IPS-20b (cell line): ENCODE results near the gene MGAT5B.
"Not testable (repeated sequence)": the region's sequence is repeated elsewhere in the genome, so short reads cannot be mapped to it uniquely, and the experiment has no call there.

ENCODE experiments used
- H3K27ac ChIP-seq: one replicate; pipeline ENCODE4 v1.5.1; 2013; ENCODE audit warnings: low read length
- H3K27me3 ChIP-seq: 2 replicates; pipeline ENCODE4 v1.6.1; 2013; ENCODE audit warnings: mild to moderate bottlenecking, low read length, inconsistent platforms; ENCODE audit not compliant: insufficient read depth
- H3K36me3 ChIP-seq: 2 replicates; pipeline ENCODE4 v1.6.1; 2013; ENCODE audit warnings: low read depth, mild to moderate bottlenecking, inconsistent platforms, low read length, moderate library complexity; ENCODE audit not compliant: insufficient read depth
- H3K4me1 ChIP-seq: 2 replicates; pipeline ENCODE4 v1.6.1; 2013; ENCODE audit warnings: mild to moderate bottlenecking, control low read depth, inconsistent platforms, low read length, moderate library complexity; ENCODE audit not compliant: insufficient read depth
- H3K4me3 ChIP-seq: 2 replicates; pipeline ENCODE4 v1.5.1; 2013; ENCODE audit warnings: mild to moderate bottlenecking, low read length, inconsistent platforms
- H3K9ac ChIP-seq: 2 replicates; pipeline ENCODE4 v1.6.1; 2013; ENCODE audit warnings: low read depth, mild to moderate bottlenecking, inconsistent platforms, low read length, moderate library complexity
- H3K9me3 ChIP-seq: 2 replicates; pipeline ENCODE4 v1.6.1; 2013; ENCODE audit warnings: mild to moderate bottlenecking, low read depth, low read length, inconsistent platforms; ENCODE audit not compliant: insufficient read depth

The MGAT5B gene

DNA sequence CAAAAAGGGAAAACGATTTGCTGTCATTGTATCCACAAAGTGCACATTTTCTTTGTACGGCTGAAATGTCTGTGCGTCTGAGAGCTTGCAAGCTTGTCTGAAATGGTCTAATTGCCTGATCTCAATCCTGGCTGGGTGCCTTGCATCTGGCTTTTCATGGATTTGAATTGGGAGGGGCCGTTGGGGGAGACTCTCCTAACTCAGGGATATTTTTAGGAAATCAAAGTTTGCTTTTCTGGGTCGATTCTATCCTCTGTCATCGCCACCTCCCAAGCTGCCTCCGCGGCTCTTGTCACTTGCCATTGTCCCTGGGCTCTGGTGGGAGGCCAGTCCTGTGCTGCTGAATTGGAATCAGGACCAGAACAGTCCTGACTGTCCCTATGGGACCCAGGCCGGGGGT is 33.3 kb upstream of the MGAT5B start:
- Histone ChIP-seq H3K36me3 (no peaks in the 10 kb centered on the region), H3K4me1 (peaks cover 4% of the 10 kb centered on the region; the same call in 1 of the 2 replicates), H3K27me3 (peaks cover 1% of the 10 kb centered on the region), H3K9me3 (no peaks in the 10 kb centered on the region), H3K27ac (no peak overlapping the region), H3K9ac (no peak overlapping the region), H3K4me3 (no peak overlapping the region)

- Histone ChIP-seq H3K27me3 (peaks cover 20% of the 10 kb centered on the region), H3K9ac (peak overlapping the region; percentile 42; the same call in 1 of the 2 replicates), H3K4me1 (peaks cover 17% of the 10 kb centered on the region; the same call in 1 of the 2 replicates), H3K4me3 (peak overlapping the region; percentile 67; the same call in 1 of the 2 replicates), H3K9me3 (no peaks in the 10 kb centered on the region), H3K36me3 (no peaks in the 10 kb centered on the region), H3K27ac (no peak overlapping the region)
Measured at GRCh38 chr17:76840443-76840767, 27.8 kb upstream of the MGAT5B start.

- H3K4me3 ChIP-seq: peak overlapping the region; percentile 67
- no peak overlapping the region for H3K27ac ChIP-seq
- peak overlapping the region; percentile 42; the same call in 1 of the 2 replicates for H3K9ac ChIP-seq
- H3K27me3 ChIP-seq: peaks cover 20% of the 10 kb centered on the region
- no peaks in the 10 kb centered on the region for H3K9me3 ChIP-seq
- H3K36me3 ChIP-seq: no peaks in the 10 kb centered on the region
- peaks cover 17% of the 10 kb centered on the region; the same call in 1 of the 2 replicates for H3K4me1 ChIP-seq
Measured at GRCh38 chr17:76840884-76841775, 27.1 kb upstream of the MGAT5B start.

DNA sequence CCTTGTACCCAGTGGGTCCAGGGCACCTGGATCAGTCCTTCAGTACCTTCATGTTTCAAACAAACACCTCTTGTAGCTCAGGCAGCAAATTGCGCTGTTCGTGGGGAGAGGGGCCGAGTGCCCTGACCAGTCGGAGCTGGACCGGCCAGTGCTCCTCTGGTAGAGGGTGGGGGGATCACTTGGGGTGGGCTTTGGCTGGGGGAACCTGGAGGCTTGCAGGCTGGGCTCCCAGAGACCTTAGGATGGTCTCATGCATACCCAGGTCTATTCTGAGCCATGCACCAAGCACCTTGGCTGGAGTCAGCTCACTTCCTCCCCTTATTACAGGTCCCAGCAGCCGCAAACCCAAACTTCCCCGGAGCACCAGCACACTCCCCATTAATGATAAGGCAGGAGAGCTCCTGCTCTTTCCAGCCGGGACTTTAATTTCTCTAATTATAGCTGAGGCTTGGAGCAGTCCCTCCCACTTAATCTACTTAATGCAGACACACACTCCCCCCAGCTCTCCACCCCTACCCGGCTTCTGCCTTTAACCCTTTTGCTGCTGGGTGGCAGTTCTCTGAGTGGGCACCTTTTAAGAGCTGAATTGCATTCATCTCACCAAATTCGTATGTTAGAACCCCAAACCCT is 26.3 kb upstream of the MGAT5B start:
- no peak overlapping the region for H3K27ac ChIP-seq
- peaks cover 20% of the 10 kb centered on the region for H3K27me3 ChIP-seq
- peaks cover 17% of the 10 kb centered on the region; the same call in 1 of the 2 replicates for H3K4me1 ChIP-seq
- peak overlapping the region; percentile 67 for H3K4me3 ChIP-seq
- H3K9me3 ChIP-seq: no peaks in the 10 kb centered on the region
- peak overlapping the region; percentile 37; the same call in 1 of the 2 replicates for H3K9ac ChIP-seq
- H3K36me3 ChIP-seq: no peaks in the 10 kb centered on the region

GRCh38 chr17:76843068-76843467 is 25.1 kb upstream of the MGAT5B start:
- not testable (repeated sequence) for H3K9ac ChIP-seq, H3K36me3 ChIP-seq, H3K27ac ChIP-seq, H3K4me3 ChIP-seq, H3K9me3 ChIP-seq
- Histone ChIP-seq H3K27me3 (peaks cover 20% of the 10 kb centered on the region), H3K4me1 (peaks cover 17% of the 10 kb centered on the region; the same call in 1 of the 2 replicates)

GRCh38 chr17:76843703-76844484 is 24.3 kb upstream of the MGAT5B start:
- H3K9me3 ChIP-seq: no peaks in the 10 kb centered on the region
- no peak overlapping the region for H3K27ac ChIP-seq
- H3K4me1 ChIP-seq: peaks cover 17% of the 10 kb centered on the region; the same call in 1 of the 2 replicates
- H3K27me3 ChIP-seq: peaks cover 20% of the 10 kb centered on the region
- H3K36me3 ChIP-seq: no peaks in the 10 kb centered on the region
- no peak overlapping the region for H3K9ac ChIP-seq
- no peak overlapping the region for H3K4me3 ChIP-seq

DNA sequence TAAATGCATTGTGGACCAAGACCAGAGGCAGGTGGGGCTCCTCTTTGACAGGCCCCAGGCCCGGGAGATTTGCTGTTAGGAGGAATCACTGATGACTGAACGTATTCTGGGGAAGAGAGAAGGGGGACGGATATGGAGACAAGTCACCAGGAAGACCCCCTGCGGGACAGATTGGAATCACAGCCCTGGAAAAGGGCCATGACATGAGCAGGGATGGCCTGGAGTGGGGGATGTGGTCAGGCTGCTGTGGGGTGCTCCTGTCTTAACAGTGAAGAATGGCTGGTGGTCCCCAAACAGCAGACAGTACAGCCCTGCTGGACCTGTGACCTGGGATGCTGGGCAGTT is 23.7 kb upstream of the MGAT5B start:
- H3K4me3 ChIP-seq: no peak overlapping the region
- peaks cover 20% of the 10 kb centered on the region for H3K27me3 ChIP-seq
- no peaks in the 10 kb centered on the region for H3K9me3 ChIP-seq
- H3K9ac ChIP-seq: no peak overlapping the region
- peaks cover 15% of the 10 kb centered on the region; the same call in 1 of the 2 replicates for H3K4me1 ChIP-seq
- no peak overlapping the region for H3K27ac ChIP-seq
- no peaks in the 10 kb centered on the region for H3K36me3 ChIP-seq

DNA sequence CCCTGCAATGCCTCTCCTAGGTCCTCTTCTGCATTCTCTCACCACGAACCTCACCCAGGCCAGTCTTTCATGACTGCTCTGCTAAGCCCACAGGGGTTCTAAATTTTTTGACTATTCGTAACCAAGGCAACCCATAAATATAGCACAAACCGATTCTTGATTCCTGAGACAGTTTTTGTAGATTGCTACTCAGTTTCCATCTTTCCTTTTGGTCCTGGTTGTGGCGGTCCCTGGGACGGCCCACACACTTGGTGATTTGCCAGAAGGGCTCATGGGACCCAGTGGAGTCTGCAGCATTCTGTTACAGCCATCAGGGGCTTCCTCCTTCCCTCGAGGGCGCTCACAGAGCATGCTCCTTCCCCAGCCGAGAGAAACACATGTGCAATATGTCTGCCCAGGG is 23.4 kb upstream of the MGAT5B start:
- no peaks in the 10 kb centered on the region for H3K36me3 ChIP-seq
- no peak overlapping the region for H3K27ac ChIP-seq

DNA sequence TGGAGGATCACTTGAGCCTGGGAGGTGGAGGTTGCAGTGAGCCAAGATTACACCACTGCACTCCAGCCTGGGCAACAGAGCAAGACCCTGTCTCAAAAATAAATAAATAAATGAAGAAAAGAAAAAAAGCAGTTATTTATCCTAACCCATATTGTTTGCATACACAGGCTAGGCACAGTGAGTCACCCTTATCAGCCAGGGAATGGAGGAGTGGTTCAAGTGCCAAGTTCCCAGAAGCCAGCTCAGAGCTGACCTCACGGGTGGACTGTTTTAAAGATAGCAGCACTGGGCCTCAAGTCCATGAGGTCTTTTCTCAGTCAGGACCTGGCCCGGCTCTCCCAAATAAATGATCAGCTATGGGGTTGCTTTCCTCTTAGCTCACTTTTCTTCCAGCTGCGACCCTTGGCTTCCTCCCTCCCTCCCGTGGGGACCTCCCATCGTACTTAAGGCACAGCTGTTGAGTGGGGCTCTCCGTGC is 22.6 kb upstream of the MGAT5B start:
- no peak overlapping the region for H3K4me3 ChIP-seq
- H3K4me1 ChIP-seq: peaks cover 7% of the 10 kb centered on the region; the same call in 1 of the 2 replicates
- no peak overlapping the region for H3K27ac ChIP-seq
- peaks cover 12% of the 10 kb centered on the region for H3K27me3 ChIP-seq
- H3K9me3 ChIP-seq: no peaks in the 10 kb centered on the region
- H3K9ac ChIP-seq: no peak overlapping the region
- H3K36me3 ChIP-seq: no peaks in the 10 kb centered on the region

More for the DNA sequence above, 23.4 kb upstream of the MGAT5B start:
- H3K9me3 ChIP-seq: no peaks in the 10 kb centered on the region
- no peak overlapping the region for H3K4me3 ChIP-seq
- peaks cover 19% of the 10 kb centered on the region for H3K27me3 ChIP-seq
- H3K9ac ChIP-seq: no peak overlapping the region
- H3K4me1 ChIP-seq: peaks cover 14% of the 10 kb centered on the region; the same call in 1 of the 2 replicates

DNA sequence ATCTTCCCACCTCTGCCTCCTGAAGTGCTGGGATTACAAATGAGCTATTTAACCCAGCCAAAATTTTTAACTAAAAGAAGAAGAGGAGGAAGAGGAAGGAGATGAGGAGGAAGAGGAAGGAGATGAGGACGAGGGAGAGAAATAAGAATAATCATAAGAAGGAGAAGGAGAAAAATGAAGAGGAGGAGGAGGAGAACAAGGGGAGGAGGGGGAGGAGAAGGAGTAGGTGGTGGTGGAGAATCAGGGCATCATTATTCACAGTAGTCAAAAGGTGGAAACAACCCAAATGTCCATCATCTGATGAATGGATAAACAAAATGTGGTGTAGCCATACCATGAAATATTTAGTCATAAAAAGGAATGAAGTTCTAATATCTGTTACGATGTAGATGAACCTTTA is 21.2 kb upstream of the MGAT5B start:
- no peaks in the 10 kb centered on the region for H3K27me3 ChIP-seq
- H3K9me3 ChIP-seq: no peaks in the 10 kb centered on the region
- H3K4me1 ChIP-seq: no peaks in the 10 kb centered on the region; the same call in 1 of the 2 replicates
- H3K27ac ChIP-seq: no peak overlapping the region
- no peak overlapping the region for H3K9ac ChIP-seq
- H3K4me3 ChIP-seq: no peak overlapping the region
- no peaks in the 10 kb centered on the region for H3K36me3 ChIP-seq

- no peaks in the 10 kb centered on the region for H3K4me1 ChIP-seq
- H3K9ac ChIP-seq: no peak overlapping the region
- no peak overlapping the region for H3K27ac ChIP-seq
- H3K27me3 ChIP-seq: no peaks in the 10 kb centered on the region
- no peak overlapping the region for H3K4me3 ChIP-seq
- no peaks in the 10 kb centered on the region for H3K9me3 ChIP-seq
- H3K36me3 ChIP-seq: no peaks in the 10 kb centered on the region
Measured at GRCh38 chr17:76848670-76849069, 19.5 kb upstream of the MGAT5B start.
